ENCODE results near the gene DCAF6.
A peak's percentile ranks its signal among the peaks of the same experiment; 100 is the strongest.
"Not testable (repeated sequence)": the region's sequence is repeated elsewhere in the genome, so short reads cannot be mapped to it uniquely, and the experiment has no call there.

Gene DCAF6

GRCh38 chr1:168032029-168032428, 95.5 kb downstream of the DCAF6 start:
- H3K4me1 ChIP-seq (ENCODE audit: control insufficient read depth, insufficient read depth, low read length) = no peaks in the 10 kb centered on the region
- no peaks in the 10 kb centered on the region for H3K27me3 ChIP-seq (replicated peaks; ENCODE audit: control insufficient read depth, insufficient read depth, low read length)
- no peak for DNase-seq (ENCODE audit: low read depth)
- no peak overlapping the region for H3K4me3 ChIP-seq (ENCODE audit: low read length)
- H3K9me3 ChIP-seq (ENCODE audit: control insufficient read depth, low read length) = no peaks in the 10 kb centered on the region
- no peak overlapping the region for H3K9ac ChIP-seq (ENCODE audit: low read length)
- H3K36me3 ChIP-seq (ENCODE audit: control insufficient read depth, insufficient read depth, low read length, severe bottlenecking) = peaks cover 47% of the 10 kb centered on the region

GRCh38 chr1:168035345-168035744, 98.9 kb downstream of the DCAF6 start:
- peaks cover 33% of the 10 kb centered on the region for H3K36me3 ChIP-seq (ENCODE audit: control insufficient read depth, insufficient read depth, low read length, severe bottlenecking)
- H3K9ac ChIP-seq (ENCODE audit: low read length) = no peak overlapping the region
- DNase-seq (ENCODE audit: low read depth) = no peak
- H3K4me1 ChIP-seq (ENCODE audit: control insufficient read depth, insufficient read depth, low read length) = no peaks in the 10 kb centered on the region
- no peaks in the 10 kb centered on the region for H3K9me3 ChIP-seq (ENCODE audit: control insufficient read depth, low read length)
- no peaks in the 10 kb centered on the region for H3K27me3 ChIP-seq (replicated peaks; ENCODE audit: control insufficient read depth, insufficient read depth, low read length)
- no peak overlapping the region for H3K4me3 ChIP-seq (ENCODE audit: low read length)

GRCh38 chr1:168042362-168042761, 105.9 kb downstream of the DCAF6 start:
- DNase-seq (ENCODE audit: low read depth) = no peak
- Histone ChIP-seq H3K9me3 (ENCODE audit: control insufficient read depth, low read length) (no peaks in the 10 kb centered on the region), H3K27me3 (replicated peaks; ENCODE audit: control insufficient read depth, insufficient read depth, low read length) (no peaks in the 10 kb centered on the region), H3K4me1 (ENCODE audit: control insufficient read depth, insufficient read depth, low read length) (peaks cover 6% of the 10 kb centered on the region), H3K4me3 (ENCODE audit: low read length) (no peak overlapping the region), H3K9ac (ENCODE audit: low read length) (no peak overlapping the region), H3K36me3 (ENCODE audit: control insufficient read depth, insufficient read depth, low read length, severe bottlenecking) (peaks cover 61% of the 10 kb centered on the region)

- no peaks in the 10 kb centered on the region for H3K9me3 ChIP-seq (ENCODE audit: control insufficient read depth, low read length)
- H3K9ac ChIP-seq (ENCODE audit: low read length) = no peak overlapping the region
- H3K27me3 ChIP-seq (replicated peaks; ENCODE audit: control insufficient read depth, insufficient read depth, low read length) = no peaks in the 10 kb centered on the region
- peaks cover 65% of the 10 kb centered on the region for H3K36me3 ChIP-seq (ENCODE audit: control insufficient read depth, insufficient read depth, low read length, severe bottlenecking)
- no peak overlapping the region for H3K4me3 ChIP-seq (ENCODE audit: low read length)
- H3K4me1 ChIP-seq (ENCODE audit: control insufficient read depth, insufficient read depth, low read length) = peaks cover 6% of the 10 kb centered on the region
- DNase-seq (ENCODE audit: low read depth) = no peak
These were observed 108.8 kb downstream of the DCAF6 start for GRCh38 chr1:168045311-168045710.

GRCh38 chr1:168050307-168050706, 113.8 kb downstream of the DCAF6 start:
- DNase-seq (ENCODE audit: low read depth) = no peak
- Histone ChIP-seq H3K27me3 (replicated peaks; ENCODE audit: control insufficient read depth, insufficient read depth, low read length) (no peaks in the 10 kb centered on the region), H3K36me3 (ENCODE audit: control insufficient read depth, insufficient read depth, low read length, severe bottlenecking) (peaks cover 65% of the 10 kb centered on the region), H3K9ac (ENCODE audit: low read length) (no peak overlapping the region), H3K4me3 (ENCODE audit: low read length) (no peak overlapping the region), H3K9me3 (ENCODE audit: control insufficient read depth, low read length) (no peaks in the 10 kb centered on the region), H3K4me1 (ENCODE audit: control insufficient read depth, insufficient read depth, low read length) (peaks cover 4% of the 10 kb centered on the region)

- no peak overlapping the region for H3K4me3 ChIP-seq (ENCODE audit: low read length)
- H3K36me3 ChIP-seq (ENCODE audit: control insufficient read depth, insufficient read depth, low read length, severe bottlenecking) = peaks cover 60% of the 10 kb centered on the region
- H3K9ac ChIP-seq (ENCODE audit: low read length) = no peak overlapping the region
- DNase-seq (ENCODE audit: low read depth) = no peak
- H3K9me3 ChIP-seq (ENCODE audit: control insufficient read depth, low read length) = no peaks in the 10 kb centered on the region
- H3K27me3 ChIP-seq (replicated peaks; ENCODE audit: control insufficient read depth, insufficient read depth, low read length) = no peaks in the 10 kb centered on the region
- no peaks in the 10 kb centered on the region for H3K4me1 ChIP-seq (ENCODE audit: control insufficient read depth, insufficient read depth, low read length)
These were observed 114.4 kb downstream of the DCAF6 start for GRCh38 chr1:168050880-168051279.

GRCh38 chr1:168053681-168054080, 117.2 kb downstream of the DCAF6 start:
- H3K27me3 ChIP-seq (replicated peaks; ENCODE audit: control insufficient read depth, insufficient read depth, low read length) = no peaks in the 10 kb centered on the region
- H3K9ac ChIP-seq (ENCODE audit: low read length) = no peak overlapping the region
- no peaks in the 10 kb centered on the region for H3K4me1 ChIP-seq (ENCODE audit: control insufficient read depth, insufficient read depth, low read length)
- H3K36me3 ChIP-seq (ENCODE audit: control insufficient read depth, insufficient read depth, low read length, severe bottlenecking) = peaks cover 56% of the 10 kb centered on the region
- no peak for DNase-seq (ENCODE audit: low read depth)
- H3K4me3 ChIP-seq (ENCODE audit: low read length) = no peak overlapping the region
- no peaks in the 10 kb centered on the region for H3K9me3 ChIP-seq (ENCODE audit: control insufficient read depth, low read length)

GRCh38 chr1:168054117-168054516, 117.6 kb downstream of the DCAF6 start:
- Histone ChIP-seq H3K9ac (ENCODE audit: low read length) (no peak overlapping the region), H3K27me3 (replicated peaks; ENCODE audit: control insufficient read depth, insufficient read depth, low read length) (no peaks in the 10 kb centered on the region), H3K4me3 (ENCODE audit: low read length) (no peak overlapping the region), H3K9me3 (ENCODE audit: control insufficient read depth, low read length) (no peaks in the 10 kb centered on the region), H3K4me1 (ENCODE audit: control insufficient read depth, insufficient read depth, low read length) (no peaks in the 10 kb centered on the region), H3K36me3 (ENCODE audit: control insufficient read depth, insufficient read depth, low read length, severe bottlenecking) (peaks cover 52% of the 10 kb centered on the region)
- no peak for DNase-seq (ENCODE audit: low read depth)

GRCh38 chr1:168056152-168056551, 119.7 kb downstream of the DCAF6 start:
- not testable (repeated sequence) for H3K4me1 ChIP-seq (ENCODE audit: control insufficient read depth, insufficient read depth, low read length)
- peaks cover 53% of the 10 kb centered on the region for H3K36me3 ChIP-seq (ENCODE audit: control insufficient read depth, insufficient read depth, low read length, severe bottlenecking)

GRCh38 chr1:168057355-168057754, 120.9 kb downstream of the DCAF6 start:
- no peak for DNase-seq (ENCODE audit: low read depth)
- no peaks in the 10 kb centered on the region for H3K4me1 ChIP-seq (ENCODE audit: control insufficient read depth, insufficient read depth, low read length)
- H3K27me3 ChIP-seq (replicated peaks; ENCODE audit: control insufficient read depth, insufficient read depth, low read length) = no peaks in the 10 kb centered on the region
- H3K9me3 ChIP-seq (ENCODE audit: control insufficient read depth, low read length) = no peaks in the 10 kb centered on the region
- no peak overlapping the region for H3K4me3 ChIP-seq (ENCODE audit: low read length)
- H3K36me3 ChIP-seq (ENCODE audit: control insufficient read depth, insufficient read depth, low read length, severe bottlenecking) = peaks cover 52% of the 10 kb centered on the region
- no peak overlapping the region for H3K9ac ChIP-seq (ENCODE audit: low read length)

More at GRCh38 chr1:168056152-168056551, 119.7 kb downstream of the DCAF6 start:
- DNase-seq (ENCODE audit: low read depth); H3K4me3 ChIP-seq (ENCODE audit: low read length); H3K9me3 ChIP-seq (ENCODE audit: control insufficient read depth, low read length); H3K9ac ChIP-seq (ENCODE audit: low read length); H3K27me3 ChIP-seq (replicated peaks; ENCODE audit: control insufficient read depth, insufficient read depth, low read length): not testable (repeated sequence)

GRCh38 chr1:168057921-168058320, 121.4 kb downstream of the DCAF6 start:
- Histone ChIP-seq H3K27me3 (replicated peaks; ENCODE audit: control insufficient read depth, insufficient read depth, low read length) (no peaks in the 10 kb centered on the region), H3K36me3 (ENCODE audit: control insufficient read depth, insufficient read depth, low read length, severe bottlenecking) (peaks cover 47% of the 10 kb centered on the region), H3K9ac (ENCODE audit: low read length) (no peak overlapping the region), H3K9me3 (ENCODE audit: control insufficient read depth, low read length) (no peaks in the 10 kb centered on the region), H3K4me1 (ENCODE audit: control insufficient read depth, insufficient read depth, low read length) (no peaks in the 10 kb centered on the region), H3K4me3 (ENCODE audit: low read length) (no peak overlapping the region)
- DNase-seq (ENCODE audit: low read depth) = peak; percentile 56

GRCh38 chr1:168064216-168064615, 127.7 kb downstream of the DCAF6 start:
- DNase-seq (ENCODE audit: low read depth) = no peak
- Histone ChIP-seq H3K36me3 (ENCODE audit: control insufficient read depth, insufficient read depth, low read length, severe bottlenecking) (peaks cover 75% of the 10 kb centered on the region), H3K27me3 (replicated peaks; ENCODE audit: control insufficient read depth, insufficient read depth, low read length) (no peaks in the 10 kb centered on the region), H3K9me3 (ENCODE audit: control insufficient read depth, low read length) (no peaks in the 10 kb centered on the region), H3K4me1 (ENCODE audit: control insufficient read depth, insufficient read depth, low read length) (no peaks in the 10 kb centered on the region), H3K9ac (ENCODE audit: low read length) (no peak overlapping the region), H3K4me3 (ENCODE audit: low read length) (no peak overlapping the region)

All from adipocyte (in vitro differentiated cells).